CD4-positive, alpha-beta T cell treated with Interleukin-6 at 100 ng/mL for 8 hours (primary cell): ENCODE data around the gene RGL3.
"Not testable (repeated sequence)": the region's sequence is repeated elsewhere in the genome, so short reads cannot be mapped to it uniquely, and the experiment has no call there.

ENCODE experiments used
- DNase-seq: peaks from one replicate; pipeline ENCODE4 v3.0.0-alpha.2; 2020; ENCODE audit warnings: mixed read lengths, low spot score

RGL3 gene, protein sequence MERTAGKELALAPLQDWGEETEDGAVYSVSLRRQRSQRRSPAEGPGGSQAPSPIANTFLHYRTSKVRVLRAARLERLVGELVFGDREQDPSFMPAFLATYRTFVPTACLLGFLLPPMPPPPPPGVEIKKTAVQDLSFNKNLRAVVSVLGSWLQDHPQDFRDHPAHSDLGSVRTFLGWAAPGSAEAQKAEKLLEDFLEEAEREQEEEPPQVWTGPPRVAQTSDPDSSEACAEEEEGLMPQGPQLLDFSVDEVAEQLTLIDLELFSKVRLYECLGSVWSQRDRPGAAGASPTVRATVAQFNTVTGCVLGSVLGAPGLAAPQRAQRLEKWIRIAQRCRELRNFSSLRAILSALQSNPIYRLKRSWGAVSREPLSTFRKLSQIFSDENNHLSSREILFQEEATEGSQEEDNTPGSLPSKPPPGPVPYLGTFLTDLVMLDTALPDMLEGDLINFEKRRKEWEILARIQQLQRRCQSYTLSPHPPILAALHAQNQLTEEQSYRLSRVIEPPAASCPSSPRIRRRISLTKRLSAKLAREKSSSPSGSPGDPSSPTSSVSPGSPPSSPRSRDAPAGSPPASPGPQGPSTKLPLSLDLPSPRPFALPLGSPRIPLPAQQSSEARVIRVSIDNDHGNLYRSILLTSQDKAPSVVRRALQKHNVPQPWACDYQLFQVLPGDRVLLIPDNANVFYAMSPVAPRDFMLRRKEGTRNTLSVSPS

DNA sequence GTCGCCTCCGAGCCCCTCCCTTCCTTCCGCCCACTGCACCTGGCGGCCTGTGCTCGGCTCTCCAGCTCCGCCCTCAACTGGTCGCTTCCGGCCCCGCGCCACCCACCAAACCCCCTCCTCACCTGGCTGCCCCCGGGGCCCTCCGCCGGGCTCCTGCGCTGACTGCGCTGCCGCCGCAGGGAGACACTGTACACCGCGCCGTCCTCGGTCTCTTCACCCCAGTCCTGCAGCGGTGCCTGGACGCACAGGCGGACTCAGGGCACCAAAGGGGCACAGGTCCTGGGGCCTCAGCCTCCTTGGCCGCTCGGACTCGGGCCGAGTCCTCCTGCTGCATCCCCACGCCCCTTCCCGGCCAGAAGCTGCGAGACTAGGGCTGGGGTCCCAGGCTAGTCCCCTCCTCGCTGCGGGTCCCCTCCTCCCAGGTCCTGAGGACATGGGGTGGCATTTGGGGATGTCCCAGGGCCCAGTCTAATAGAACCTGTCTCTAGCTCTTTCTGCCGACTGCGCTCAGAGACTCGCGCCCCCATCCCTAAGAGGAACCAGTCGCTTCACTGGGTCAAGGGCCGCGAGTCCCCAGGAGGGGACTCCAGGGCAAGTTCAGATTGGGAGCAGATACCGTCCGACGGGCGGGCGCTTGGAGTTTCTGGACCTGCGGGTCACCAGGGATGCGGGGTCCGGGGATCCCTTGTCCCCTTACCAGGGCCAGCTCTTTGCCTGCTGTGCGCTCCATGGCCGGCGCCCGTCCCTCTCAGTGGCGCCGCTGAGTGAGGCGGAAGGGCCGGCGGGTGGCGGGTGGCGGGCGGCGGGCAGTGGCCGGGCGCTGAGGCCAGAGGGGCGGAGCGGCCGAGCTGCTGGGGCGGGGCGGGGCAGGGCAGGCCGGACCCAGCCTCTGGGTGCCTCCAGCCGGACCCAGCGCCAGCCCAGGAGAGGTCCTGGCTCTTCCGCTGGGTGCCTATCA lies at the start of gene RGL3:
Gene RGL3, minus strand, starts transcription at position 766 of the 958 bp plus-strand sequence. Its CDS starts 36 bp downstream, at position 730.
- DNase-seq, result no peak

- DNase-seq, result not testable (repeated sequence)
Measured at GRCh38 chr19:11468266-11468845, 49.2 kb upstream of the RGL3 start.

GRCh38 chr19:11465600-11465999 lies 46.5 kb upstream of the RGL3 start:
- no peak for DNase-seq

GRCh38 chr19:11464333-11465265 lies 45.5 kb upstream of the RGL3 start:
- no peak for DNase-seq

DNA sequence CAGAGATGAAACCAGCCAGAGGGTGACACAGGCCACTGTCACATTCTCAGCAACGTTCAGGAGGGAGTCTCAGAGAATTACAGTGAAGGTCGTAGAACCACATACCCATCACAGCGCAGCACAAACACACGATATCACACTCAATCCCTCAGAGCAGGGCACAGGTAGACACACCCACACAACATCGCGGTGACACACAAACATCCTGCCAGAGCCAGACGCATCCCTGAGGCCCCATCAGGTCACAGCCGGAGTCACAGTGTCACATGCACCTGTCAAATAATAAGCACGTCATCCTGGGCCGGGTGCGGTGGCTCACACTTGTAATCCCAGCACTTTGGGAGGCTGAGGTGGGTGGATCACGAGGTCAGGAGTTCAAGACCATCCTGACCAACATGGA lies 44.3 kb upstream of the RGL3 start:
- DNase-seq, result no peak

DNA sequence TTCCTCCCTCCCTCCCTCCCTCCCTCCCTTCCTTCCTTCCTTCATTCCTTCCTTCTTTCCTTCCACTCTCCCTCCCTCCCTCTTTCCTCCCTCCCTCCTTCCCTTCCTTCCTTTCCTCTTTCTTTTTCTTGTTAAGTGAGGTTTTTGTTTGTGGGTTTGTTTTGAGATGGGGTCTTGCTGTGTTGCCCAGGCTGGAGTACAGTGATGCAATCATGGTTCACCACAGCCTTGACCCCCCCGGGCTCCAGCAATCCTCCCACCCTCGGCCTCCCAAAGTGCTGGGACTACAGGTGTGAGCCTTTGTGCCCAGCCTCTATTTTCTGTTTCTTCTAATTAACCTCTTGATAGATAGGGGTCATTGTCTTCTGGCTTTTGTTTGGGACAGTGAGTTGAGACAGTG lies 42.3 kb upstream of the RGL3 start:
- no peak for DNase-seq

GRCh38 chr19:11460207-11460606 lies 41.1 kb upstream of the RGL3 start:
- no peak for DNase-seq

DNA sequence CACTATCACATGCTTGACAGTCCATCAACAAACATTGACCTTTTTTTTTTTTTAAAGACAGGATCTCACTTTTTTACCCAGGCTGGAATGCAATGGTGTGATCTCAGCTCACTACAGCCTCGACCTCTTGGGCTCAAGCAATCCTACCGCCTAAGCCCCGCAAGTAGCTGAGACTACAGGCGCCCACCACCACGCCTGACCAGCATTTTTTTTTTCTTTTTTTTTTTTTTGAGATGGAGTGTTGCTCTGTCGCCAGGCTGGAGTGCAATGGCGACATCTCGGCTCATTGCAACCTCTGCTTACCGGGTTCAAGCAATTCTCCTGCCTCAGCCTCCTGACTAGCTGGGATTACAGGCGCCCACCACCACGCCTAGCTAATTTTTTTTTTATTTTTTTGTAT lies 39.8 kb upstream of the RGL3 start:
- DNase-seq, result not testable (repeated sequence)

- no peak for DNase-seq
Measured at GRCh38 chr19:11458236-11458900, 39.3 kb upstream of the RGL3 start.

DNA sequence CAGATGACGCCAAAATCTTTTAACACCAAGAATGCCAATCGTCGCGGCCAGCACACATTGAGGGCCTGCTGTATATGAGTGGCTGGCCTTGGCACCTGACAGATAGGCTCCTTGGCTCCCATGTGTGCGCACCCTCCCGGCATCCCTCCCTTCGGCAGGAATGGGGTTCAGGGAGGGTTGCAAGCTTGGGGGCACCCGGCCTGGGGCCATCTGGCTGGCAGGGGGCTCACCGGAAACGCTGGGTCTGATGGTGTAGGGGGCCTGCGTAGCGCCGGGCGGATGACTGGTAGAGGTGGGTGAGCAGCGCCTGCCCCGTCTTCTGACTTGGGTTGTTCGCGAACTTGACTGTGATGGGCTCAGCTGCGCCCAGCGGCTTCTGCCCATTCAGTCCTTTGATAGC lies 38.7 kb upstream of the RGL3 start:
- DNase-seq, result no peak

DNA sequence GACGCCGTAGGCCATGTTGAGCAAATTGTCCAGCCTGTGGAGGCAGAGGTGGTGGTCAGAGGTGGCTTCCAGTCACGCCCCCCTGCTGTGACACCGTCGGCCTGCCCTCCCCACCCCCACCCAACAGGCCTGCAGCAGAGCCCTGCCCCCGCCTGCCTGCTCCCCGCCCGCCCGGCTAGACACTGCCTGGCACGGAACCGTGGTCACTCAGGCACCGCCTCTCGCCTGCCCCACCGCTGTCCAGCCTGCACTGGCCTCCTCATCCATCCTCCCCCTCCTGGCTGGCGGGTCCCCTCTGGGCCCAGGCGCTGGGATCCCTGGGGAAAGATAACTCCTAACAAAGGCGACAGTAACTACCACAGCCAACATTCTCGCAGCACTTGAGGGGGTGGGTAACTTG lies 38.0 kb upstream of the RGL3 start:
- no peak for DNase-seq

GRCh38 chr19:11456659-11457058 lies 37.5 kb upstream of the RGL3 start:
- DNase-seq, result no peak

- not testable (repeated sequence) for DNase-seq
Measured at GRCh38 chr19:11455233-11455554, 36.1 kb upstream of the RGL3 start.

GRCh38 chr19:11453468-11454341 lies 34.6 kb upstream of the RGL3 start:
- no peak for DNase-seq

GRCh38 chr19:11452620-11453310 lies 33.7 kb upstream of the RGL3 start:
- no peak for DNase-seq

DNA sequence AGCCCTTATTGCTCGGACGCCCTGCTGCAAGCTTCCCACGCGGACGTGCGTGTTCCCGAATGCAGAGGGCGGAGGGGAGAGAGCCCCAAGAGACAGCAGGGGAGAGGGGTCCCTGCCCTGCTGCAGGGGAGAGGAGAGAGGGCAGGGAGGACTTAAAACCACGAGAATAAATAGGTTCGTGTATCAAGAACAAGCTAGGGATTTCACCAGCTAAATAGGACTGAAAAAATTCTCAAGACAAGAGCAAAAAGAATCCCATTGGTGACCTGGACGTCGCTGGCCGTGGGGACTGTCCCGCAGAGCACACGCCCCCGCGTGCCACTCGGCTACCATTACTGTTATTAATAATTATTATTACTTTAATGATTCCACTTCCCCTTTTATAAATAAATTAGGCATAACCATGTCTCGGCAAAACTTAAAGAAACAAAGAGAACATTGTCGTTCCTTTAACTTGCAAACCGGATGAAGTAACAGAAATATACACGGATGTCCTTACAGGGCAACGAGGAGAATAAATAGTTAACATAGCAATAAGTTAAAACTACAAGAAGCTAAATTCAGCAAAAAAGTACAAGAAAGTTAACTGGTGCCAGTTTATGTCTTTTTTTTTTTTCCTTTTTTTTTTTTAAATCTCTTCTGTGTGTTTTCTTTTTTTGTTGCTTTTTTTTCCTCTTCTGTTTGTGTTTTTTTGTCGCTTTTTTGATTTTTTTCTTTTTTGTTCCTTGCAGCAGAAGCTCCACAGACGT lies 32.9 kb upstream of the RGL3 start:
- DNase-seq, result no peak

DNA sequence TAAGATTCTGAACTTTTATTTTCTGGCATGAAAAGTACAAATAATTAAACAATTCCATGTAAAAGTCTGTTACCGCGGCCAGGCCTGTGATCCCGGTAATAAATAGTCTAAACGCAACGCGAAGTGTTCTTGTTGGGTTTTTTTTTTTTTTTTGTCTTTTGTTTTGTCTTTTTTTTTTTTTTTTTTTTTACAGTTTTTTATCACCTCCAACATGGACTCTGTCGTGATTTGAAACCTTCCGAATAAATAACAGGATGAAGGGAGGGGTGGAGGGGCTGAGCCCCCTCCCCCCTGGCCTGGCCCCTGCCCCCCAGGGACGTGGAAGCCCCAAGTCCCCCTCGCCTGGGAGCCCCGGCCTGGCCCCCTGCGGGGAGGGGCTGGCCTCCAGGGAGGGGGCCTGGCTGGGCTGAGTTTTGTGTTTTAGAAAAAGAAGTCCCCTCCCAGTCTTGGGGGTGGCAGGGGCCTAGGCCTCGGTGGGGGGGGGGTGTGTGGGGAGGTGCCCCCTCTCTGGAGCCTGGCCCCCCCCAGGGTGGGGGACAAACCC lies 32.3 kb upstream of the RGL3 start:
- DNase-seq, result no peak
